DMS 273 (cell line): ENCODE data around the gene VPS52.
"Not testable (repeated sequence)": the region's sequence is repeated elsewhere in the genome, so short reads cannot be mapped to it uniquely, and the experiment has no call there.

Experiments
- DNase-seq: peaks from one replicate; lab custom pipeline; 2025; ENCODE audit not compliant: unreplicated experiment; lab: John Stamatoyannopoulos, UW

VPS52 gene

GRCh38 chr6:33251395-33252012, 20.2 kb downstream of the VPS52 start:
- no peak for DNase-seq

GRCh38 chr6:33250731-33251130, 20.9 kb downstream of the VPS52 start:
- no peak for DNase-seq

GRCh38 chr6:33249732-33250630, 21.7 kb downstream of the VPS52 start:
- peak; percentile 59 for DNase-seq

GRCh38 chr6:33248932-33249731, 22.5 kb downstream of the VPS52 start:
- DNase-seq: peak; percentile 100

GRCh38 chr6:33248643-33248931, 23.1 kb downstream of the VPS52 start:
- peak; percentile 89 for DNase-seq

- DNase-seq: peak; percentile 97
Observed at GRCh38 chr6:33247977-33248642, 23.6 kb downstream of the VPS52 start.

GRCh38 chr6:33243476-33243875, 28.2 kb downstream of the VPS52 start:
- no peak for DNase-seq

- no peak for DNase-seq
Observed at GRCh38 chr6:33241968-33242367, 29.7 kb downstream of the VPS52 start.

GRCh38 chr6:33237741-33238140, 33.9 kb downstream of the VPS52 start:
- no peak for DNase-seq

- DNase-seq: no peak
Observed at GRCh38 chr6:33236852-33237251, 34.8 kb downstream of the VPS52 start.

GRCh38 chr6:33236328-33236727, 35.3 kb downstream of the VPS52 start:
- DNase-seq: no peak

GRCh38 chr6:33235221-33235634, 36.4 kb downstream of the VPS52 start:
- peak; percentile 52 for DNase-seq

GRCh38 chr6:33226503-33227120, 45.1 kb downstream of the VPS52 start:
- not testable (repeated sequence) for DNase-seq

- DNase-seq: no peak
Observed at GRCh38 chr6:33217681-33218080, 54.0 kb downstream of the VPS52 start.

- no peak for DNase-seq
Observed at GRCh38 chr6:33217246-33217645, 54.4 kb downstream of the VPS52 start.

- DNase-seq: no peak
Observed at GRCh38 chr6:33216117-33216649, 55.5 kb downstream of the VPS52 start.

- no peak for DNase-seq
Observed at GRCh38 chr6:33215271-33216116, 56.2 kb downstream of the VPS52 start.

GRCh38 chr6:33213989-33214335, 57.7 kb downstream of the VPS52 start:
- DNase-seq: no peak

GRCh38 chr6:33213166-33213988, 58.3 kb downstream of the VPS52 start:
- peak; percentile 66 for DNase-seq
